Mesothelial cell of epicardium (in vitro differentiated cells): ENCODE results near the gene HSPB8. TPM values are rescaled to one million over a fixed set of nuclear protein-coding genes. Genes with fewer than 3 reads are reported as not detected.
"Not testable (repeated sequence)": the region's sequence is repeated elsewhere in the genome, so short reads cannot be mapped to it uniquely, and the experiment has no call there.

Experiments used
- DNase-seq, 2 experiments: peaks; one replicate each; pipeline ENCODE4 v3.0.0; 2021; ENCODE audit warnings: low spot score in 2 of 2; ENCODE audit not compliant: unreplicated experiment in 2 of 2
- H3K27ac Mint-ChIP-seq: 2 replicates; pipeline ENCODE4 v1.8.0; 2021; ENCODE audit warnings: mixed read lengths
- H3K27me3 Mint-ChIP-seq: 2 replicates; pipeline ENCODE4 v1.8.0; 2021; ENCODE audit warnings: low read depth, mixed read lengths
- H3K36me3 Mint-ChIP-seq: 2 replicates; pipeline ENCODE4 v1.8.0; 2021; ENCODE audit warnings: mixed read lengths
- H3K4me1 Mint-ChIP-seq: 2 replicates; pipeline ENCODE4 v1.8.0; 2021; ENCODE audit warnings: mixed read lengths
- H3K4me3 Mint-ChIP-seq: 2 replicates; pipeline ENCODE4 v1.8.0; 2021; ENCODE audit warnings: mild to moderate bottlenecking, moderate library complexity, mixed read lengths
- H3K9me3 Mint-ChIP-seq: 2 replicates; pipeline ENCODE4 v1.8.0; 2021; ENCODE audit warnings: mixed read lengths
- CTCF ChIP-seq: fragments of 200-600 bp; sonication (generic); IDR thresholded peaks from one replicate; pipeline ENCODE4 v1.5.0; 2021; ENCODE audit warnings: antibody characterized with exemption; ENCODE audit not compliant: unreplicated experiment
- total RNA-seq: library from RNA; stranded (reverse); gene quantifications from 3 replicates; pipeline ENCODE4 v1.2.1, GENCODE V29; 2021

Gene HSPB8
- total RNA-seq, 1 donor from 2014 or later = 16.8 TPM

- H3K9me3 Mint-ChIP-seq = no peaks in the 10 kb centered on the region
- DNase-seq = no peak
- TF ChIP-seq CTCF = no peak
- no peak overlapping the region for H3K27ac Mint-ChIP-seq
- H3K27me3 Mint-ChIP-seq = no peaks in the 10 kb centered on the region
- peaks cover 18% of the 10 kb centered on the region for H3K4me1 Mint-ChIP-seq
- H3K36me3 Mint-ChIP-seq = no peaks in the 10 kb centered on the region
- no peak overlapping the region for H3K4me3 Mint-ChIP-seq
Observed at GRCh38 chr12:119208626-119209061, 29.9 kb downstream of the HSPB8 start.

- Mint-ChIP-seq H3K36me3 (no peaks in the 10 kb centered on the region), H3K27me3 (no peaks in the 10 kb centered on the region), H3K4me3 (no peak overlapping the region), H3K4me1 (peaks cover 16% of the 10 kb centered on the region), H3K27ac (no peak overlapping the region), H3K9me3 (no peaks in the 10 kb centered on the region)
- no peak for TF ChIP-seq CTCF
- DNase-seq = no peak
Observed at GRCh38 chr12:119211884-119212283, 33.2 kb downstream of the HSPB8 start.

- no peak for TF ChIP-seq CTCF
- no peaks in the 10 kb centered on the region for H3K9me3 Mint-ChIP-seq
- no peaks in the 10 kb centered on the region for H3K4me1 Mint-ChIP-seq
- peaks cover 6% of the 10 kb centered on the region for H3K27me3 Mint-ChIP-seq
- H3K36me3 Mint-ChIP-seq = no peaks in the 10 kb centered on the region
- no peak for DNase-seq
- H3K4me3 Mint-ChIP-seq = no peak overlapping the region
- no peak overlapping the region for H3K27ac Mint-ChIP-seq
Observed at GRCh38 chr12:119216084-119216483, 37.4 kb downstream of the HSPB8 start.

- not testable (repeated sequence) for H3K36me3 Mint-ChIP-seq, H3K27ac Mint-ChIP-seq, DNase-seq, H3K4me3 Mint-ChIP-seq, H3K9me3 Mint-ChIP-seq, H3K4me1 Mint-ChIP-seq
- peaks cover 12% of the 10 kb centered on the region for H3K27me3 Mint-ChIP-seq
Observed at GRCh38 chr12:119218875-119219274, 40.1 kb downstream of the HSPB8 start.

GRCh38 chr12:119222222-119222951, 43.7 kb downstream of the HSPB8 start:
- H3K9me3 Mint-ChIP-seq = peaks cover 3% of the 10 kb centered on the region
- H3K27ac Mint-ChIP-seq = no peak overlapping the region
- no peaks in the 10 kb centered on the region for H3K4me1 Mint-ChIP-seq
- H3K4me3 Mint-ChIP-seq = no peak overlapping the region
- H3K27me3 Mint-ChIP-seq = peaks cover 16% of the 10 kb centered on the region
- H3K36me3 Mint-ChIP-seq = no peaks in the 10 kb centered on the region
- no peak for TF ChIP-seq CTCF
- no peak for DNase-seq

GRCh38 chr12:119225454-119225853, 46.7 kb downstream of the HSPB8 start:
- Mint-ChIP-seq H3K27me3 (peaks cover 10% of the 10 kb centered on the region), H3K4me1 (no peaks in the 10 kb centered on the region), H3K4me3 (no peak overlapping the region), H3K9me3 (peaks cover 7% of the 10 kb centered on the region), H3K36me3 (no peaks in the 10 kb centered on the region), H3K27ac (no peak overlapping the region)
- no peak for DNase-seq
- TF ChIP-seq CTCF = no peak
